Bronchial epithelial cell (primary cell): ENCODE measurements around the gene RSPRY1. TPM values are rescaled to one million over a fixed set of nuclear protein-coding genes. Genes with fewer than 3 reads are reported as not detected.
A peak's percentile ranks its signal among the peaks of the same experiment; 100 is the strongest.

Source experiments
- DNase-seq: peaks from one replicate; pipeline ENCODE4 v3.0.0-alpha.2; 2010; ENCODE audit warnings: low read depth
- FAIRE-seq: peaks from 2 replicates; lab custom pipeline; 2011; peaks lifted over from hg19 to GRCh38; lab: Jason Lieb, UNC
- H3K27me3 ChIP-seq: 2 replicates; pipeline ENCODE4 v1.5.1; 2011; ENCODE audit warnings: low read length; ENCODE audit not compliant: control insufficient read depth, insufficient read depth
- H3K36me3 ChIP-seq: 2 replicates; pipeline ENCODE4 v1.5.1; 2011; ENCODE audit warnings: low read length; ENCODE audit not compliant: control insufficient read depth, insufficient read depth
- H3K4me3 ChIP-seq: 2 replicates; pipeline ENCODE4 v1.5.1; 2011; ENCODE audit warnings: mild to moderate bottlenecking, low read depth, low read length, control low read depth
- total RNA-seq: library from RNA; depleted of rRNA; stranded (reverse); fragments of >200 nt; gene quantifications from 2 replicates; pipeline ENCODE4 v1.2.1, GENCODE V29; 2014
- TF ChIP-seq, protein P1 (sequence below): IDR thresholded peaks from 2 replicates; pipeline ENCODE4 v1.5.1; 2011; ENCODE audit warnings: mild to moderate bottlenecking, moderate library complexity, low read length, control low read depth, inconsistent platforms; ENCODE audit not compliant: insufficient read depth, severe bottlenecking

The RSPRY1 gene
- total RNA-seq, 1 donor from 2014 or later, result 38.7 TPM

DNA sequence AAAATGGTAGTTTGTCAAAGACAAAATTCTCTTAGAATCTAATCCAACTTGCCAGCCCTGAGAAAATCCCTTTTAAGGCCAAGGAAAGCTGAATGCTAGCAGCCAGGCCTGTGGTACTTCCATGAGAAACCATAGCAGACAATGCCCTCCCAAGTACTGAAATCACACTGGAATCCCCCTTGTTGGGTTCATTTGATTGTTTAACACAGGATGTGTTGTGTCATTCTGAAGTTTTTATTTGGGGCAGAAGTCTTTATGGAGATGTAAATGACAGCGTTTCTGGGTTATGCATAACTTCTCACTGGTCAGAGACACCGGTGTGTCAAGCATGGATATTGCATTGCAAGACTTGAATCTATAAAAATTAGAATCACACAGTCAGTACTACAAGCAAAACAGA lies 53.0 kb downstream of the RSPRY1 start:
- no peak overlapping the region for H3K4me3 ChIP-seq
- DNase-seq (no peak), FAIRE-seq (no peak)
- H3K36me3 ChIP-seq, result peaks cover 7% of the 10 kb centered on the region
- TF ChIP-seq, protein P1, sequence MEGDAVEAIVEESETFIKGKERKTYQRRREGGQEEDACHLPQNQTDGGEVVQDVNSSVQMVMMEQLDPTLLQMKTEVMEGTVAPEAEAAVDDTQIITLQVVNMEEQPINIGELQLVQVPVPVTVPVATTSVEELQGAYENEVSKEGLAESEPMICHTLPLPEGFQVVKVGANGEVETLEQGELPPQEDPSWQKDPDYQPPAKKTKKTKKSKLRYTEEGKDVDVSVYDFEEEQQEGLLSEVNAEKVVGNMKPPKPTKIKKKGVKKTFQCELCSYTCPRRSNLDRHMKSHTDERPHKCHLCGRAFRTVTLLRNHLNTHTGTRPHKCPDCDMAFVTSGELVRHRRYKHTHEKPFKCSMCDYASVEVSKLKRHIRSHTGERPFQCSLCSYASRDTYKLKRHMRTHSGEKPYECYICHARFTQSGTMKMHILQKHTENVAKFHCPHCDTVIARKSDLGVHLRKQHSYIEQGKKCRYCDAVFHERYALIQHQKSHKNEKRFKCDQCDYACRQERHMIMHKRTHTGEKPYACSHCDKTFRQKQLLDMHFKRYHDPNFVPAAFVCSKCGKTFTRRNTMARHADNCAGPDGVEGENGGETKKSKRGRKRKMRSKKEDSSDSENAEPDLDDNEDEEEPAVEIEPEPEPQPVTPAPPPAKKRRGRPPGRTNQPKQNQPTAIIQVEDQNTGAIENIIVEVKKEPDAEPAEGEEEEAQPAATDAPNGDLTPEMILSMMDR, result no peak
- no peaks in the 10 kb centered on the region for H3K27me3 ChIP-seq

DNA sequence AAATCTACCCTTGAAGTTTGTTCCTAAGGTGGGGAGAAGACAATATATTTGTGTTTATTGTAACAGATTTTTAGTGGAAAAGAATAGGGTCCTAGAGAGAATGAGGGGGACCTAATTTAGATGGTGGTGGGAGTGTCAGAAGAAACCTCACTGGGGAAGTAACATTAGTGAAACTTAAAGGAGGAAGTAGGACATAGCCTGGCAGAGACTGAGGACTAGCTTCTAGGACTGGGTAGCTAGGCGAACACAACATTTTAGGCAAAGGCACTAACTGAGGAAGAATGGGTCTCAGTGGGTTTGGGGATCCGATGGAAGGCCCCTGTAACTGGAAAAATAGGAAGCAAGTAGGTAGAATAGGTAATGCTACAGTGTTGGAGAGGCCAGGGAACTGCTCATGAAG lies 54.7 kb downstream of the RSPRY1 start:
- Histone ChIP-seq H3K27me3 (no peaks in the 10 kb centered on the region), H3K4me3 (no peak overlapping the region), H3K36me3 (peaks cover 2% of the 10 kb centered on the region)
- no peak for DNase-seq
- TF ChIP-seq, protein P1, result no peak
- FAIRE-seq, result no peak

DNA sequence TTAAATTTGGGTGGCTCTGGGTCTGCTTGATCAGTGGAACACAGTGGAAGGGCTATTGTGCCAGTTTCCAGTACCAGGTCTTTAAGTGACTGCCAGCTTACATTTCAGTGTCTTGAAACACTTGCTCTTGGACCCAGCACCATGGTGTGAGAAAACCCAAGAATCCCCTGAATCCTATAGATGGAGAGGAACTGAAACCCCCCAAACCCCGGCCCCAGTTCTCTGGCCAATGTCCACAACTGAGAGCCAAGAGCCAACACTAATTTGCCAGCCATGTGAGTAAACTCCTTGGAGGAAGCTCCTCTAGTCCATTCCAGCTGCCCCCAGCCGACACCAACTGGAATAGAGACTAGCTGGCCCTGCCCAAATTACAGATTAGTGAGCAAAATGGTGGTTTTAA lies 56.5 kb downstream of the RSPRY1 start:
- FAIRE-seq (no peak), DNase-seq (no peak)
- peaks cover 2% of the 10 kb centered on the region for H3K36me3 ChIP-seq
- no peaks in the 10 kb centered on the region for H3K27me3 ChIP-seq
- TF ChIP-seq, protein P1, result no peak
- no peak overlapping the region for H3K4me3 ChIP-seq

DNA sequence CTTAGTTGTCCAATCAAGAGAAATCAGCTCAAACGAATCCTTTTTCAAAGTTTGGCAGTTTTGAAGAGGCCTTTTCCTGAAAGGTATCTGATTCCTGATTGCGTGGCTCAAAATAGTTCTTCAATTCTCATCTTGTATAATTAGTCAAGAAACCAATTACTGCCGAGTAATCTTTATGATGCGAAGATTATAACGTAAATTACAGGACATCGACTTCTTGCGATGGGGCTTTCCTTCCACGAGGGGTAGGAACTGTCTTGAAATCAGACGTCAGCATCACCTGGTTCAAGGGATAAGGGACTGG lies 58.3 kb downstream of the RSPRY1 start:
- no peaks in the 10 kb centered on the region for H3K27me3 ChIP-seq
- peak overlapping the region; percentile 78 for H3K4me3 ChIP-seq
- TF ChIP-seq, protein P1, result no peak
- H3K36me3 ChIP-seq, result peaks cover 3% of the 10 kb centered on the region
- DNase-seq (no peak), FAIRE-seq (no peak)

DNA sequence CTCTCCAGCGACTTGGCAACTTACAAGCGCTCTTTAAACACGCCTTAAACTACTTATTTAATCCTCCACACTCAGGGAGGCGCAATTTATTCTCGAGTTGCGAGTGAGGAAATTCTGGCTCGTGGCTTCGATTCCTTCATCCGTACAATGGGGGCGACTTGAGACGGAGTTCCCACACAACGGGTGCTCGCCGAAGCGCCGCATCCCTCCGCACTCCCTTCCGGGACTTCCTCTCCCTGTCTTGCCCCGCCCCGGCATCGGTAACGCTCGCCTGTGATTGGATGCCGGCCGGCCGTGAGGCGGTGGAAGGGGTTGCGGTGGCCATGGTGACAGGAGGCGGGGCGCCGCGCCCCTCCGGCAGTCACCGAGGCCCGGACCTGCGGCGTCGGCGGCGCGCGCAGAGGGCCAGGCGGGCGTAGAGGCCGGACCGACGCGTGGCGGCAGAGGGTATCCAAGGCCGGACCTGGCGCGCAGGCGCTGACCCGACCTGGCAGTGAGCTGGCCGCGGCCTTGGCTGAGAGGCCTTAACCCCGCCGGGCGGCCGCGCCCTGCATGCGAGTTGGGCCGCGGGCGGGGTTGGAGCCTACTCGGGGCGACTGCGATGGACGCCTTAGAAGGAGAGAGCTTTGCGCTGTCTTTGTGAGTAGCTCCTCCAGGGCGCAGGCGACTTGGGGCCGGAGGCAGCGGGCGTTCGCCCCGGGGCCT lies 58.8 kb downstream of the RSPRY1 start, which contains the start of gene ARL2BP:
Gene ARL2BP, plus strand, starts transcription at position 493 of the 705 bp plus-strand sequence. Its CDS starts 109 bp downstream, at position 602.
- DNase-seq, result peak; percentile 92
- no peaks in the 10 kb centered on the region for H3K27me3 ChIP-seq
- H3K4me3 ChIP-seq, result peak within 1 kb of the TSS; percentile 78
- H3K36me3 ChIP-seq, result peaks cover 4% of the 10 kb centered on the region
- TF ChIP-seq, protein P1, result peak; percentile 24
- peak; percentile 13 for FAIRE-seq

DNA sequence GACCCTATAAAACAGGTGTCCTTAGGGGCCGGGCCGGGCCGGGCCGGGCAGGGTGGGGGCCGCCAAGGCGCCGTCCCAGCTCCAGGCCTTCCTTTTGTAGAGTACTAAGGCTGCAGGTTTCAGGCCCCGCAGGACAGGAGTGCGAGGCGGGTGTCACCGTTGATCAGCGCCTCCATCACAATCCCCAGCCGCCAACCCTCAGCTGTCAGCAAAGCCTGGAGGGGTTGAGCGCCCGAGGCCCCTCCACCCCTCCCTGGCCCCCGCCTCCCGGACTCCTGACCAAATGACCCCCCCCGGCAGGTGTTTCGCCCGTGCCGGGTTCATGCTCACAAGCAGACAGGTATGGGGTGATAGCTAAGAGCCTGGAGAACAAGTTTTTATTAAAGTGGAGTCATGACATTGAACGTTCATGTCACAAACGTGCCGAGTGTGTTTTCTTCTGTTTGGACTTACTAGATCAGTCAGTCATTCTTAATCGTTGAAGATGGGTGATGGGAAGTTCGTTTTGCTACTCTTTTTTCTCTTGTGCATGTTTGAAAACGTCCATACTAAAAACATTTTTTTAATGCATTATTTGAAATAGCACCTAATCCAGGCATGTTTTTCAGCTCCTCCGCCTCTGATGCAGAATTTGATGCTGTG lies 59.5 kb downstream of the RSPRY1 start:
- TF ChIP-seq, protein P1, result no peak
- no peaks in the 10 kb centered on the region for H3K27me3 ChIP-seq
- peaks cover 9% of the 10 kb centered on the region for H3K36me3 ChIP-seq
- DNase-seq (no peak), FAIRE-seq (no peak)
- H3K4me3 ChIP-seq, result peak overlapping the region; percentile 78
